ENCODE data around the gene BANF2.

The BANF2 gene

GRCh38 chr20:17673084-17673483 lies 26.7 kb upstream of the BANF2 start:
- Histone ChIP-seq H3K27me3 (ENCODE audit: insufficient read depth, insufficient read length) (no peaks in the 10 kb centered on the region), H3K4me3 (ENCODE audit: insufficient read length, low read depth) (no peak overlapping the region), H3K4me1 (ENCODE audit: insufficient read depth, insufficient read length) (peaks cover 7% of the 10 kb centered on the region), H3K36me3 (ENCODE audit: insufficient read depth, insufficient read length, low read length) (peaks cover 82% of the 10 kb centered on the region), H3K9me3 (ENCODE audit: insufficient read depth, low read length) (no peaks in the 10 kb centered on the region), H3K9ac (ENCODE audit: insufficient read length, low read depth) (no peak overlapping the region)
- DNase-seq (ENCODE audit: low read depth, low spot score) = no peak
- TF ChIP-seq YY1 (IDR thresholded peaks at IDR 0.05; ENCODE audit: insufficient read depth, insufficient read length) (no peak), ZNF274 (IDR thresholded peaks at IDR 0.05; ENCODE audit: low read depth, low read length) (no peak), SUZ12 (IDR thresholded peaks at IDR 0.05; ENCODE audit: extremely low read depth, insufficient read depth, insufficient read length) (no peak)

DNA sequence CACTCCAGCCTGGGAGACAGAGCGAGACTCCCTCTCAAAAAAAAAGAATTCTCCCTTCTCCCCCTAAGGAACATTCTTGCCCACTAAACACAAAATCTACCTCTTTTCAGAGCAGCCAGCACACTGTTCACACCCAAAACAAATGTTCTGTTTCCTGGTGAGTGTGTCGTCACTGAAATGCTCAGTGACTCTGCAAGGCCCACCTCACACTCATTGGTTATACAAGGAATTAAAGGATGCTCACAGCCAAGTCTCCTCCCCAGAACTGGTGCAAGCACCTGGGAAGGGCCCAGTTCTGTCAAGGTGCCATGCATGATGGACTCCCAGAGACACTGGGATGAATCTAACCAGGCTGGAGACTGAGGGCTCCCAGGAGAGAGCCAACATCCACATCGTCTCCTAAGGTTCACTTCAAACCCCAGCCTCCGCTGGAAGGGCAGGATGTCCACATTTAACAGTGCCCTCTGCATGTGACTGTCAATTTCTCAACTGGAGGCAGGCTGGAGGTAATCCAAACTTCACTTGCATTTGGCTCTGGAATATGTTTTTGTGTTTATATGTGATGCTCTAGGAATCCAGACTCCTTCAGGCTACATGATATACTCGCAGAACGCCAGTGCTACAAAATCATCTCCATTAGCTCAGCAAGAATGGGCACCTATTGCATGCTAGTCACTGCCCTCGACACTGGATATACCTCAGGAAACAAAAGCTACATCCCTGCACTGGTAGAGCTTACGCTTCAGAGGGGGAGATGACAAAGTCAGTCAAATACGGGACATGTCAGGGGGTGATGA lies 24.8 kb upstream of the BANF2 start:
- Histone ChIP-seq H3K4me3 (ENCODE audit: insufficient read length, low read depth) (no peak overlapping the region), H3K4me1 (ENCODE audit: insufficient read depth, insufficient read length) (peaks cover 12% of the 10 kb centered on the region), H3K27me3 (ENCODE audit: insufficient read depth, insufficient read length) (no peaks in the 10 kb centered on the region), H3K9ac (ENCODE audit: insufficient read length, low read depth) (no peak overlapping the region), H3K9me3 (ENCODE audit: insufficient read depth, low read length) (no peaks in the 10 kb centered on the region), H3K36me3 (ENCODE audit: insufficient read depth, insufficient read length, low read length) (peaks cover 84% of the 10 kb centered on the region)
- TF ChIP-seq SUZ12 (IDR thresholded peaks at IDR 0.05; ENCODE audit: extremely low read depth, insufficient read depth, insufficient read length) (no peak), ZNF274 (IDR thresholded peaks at IDR 0.05; ENCODE audit: low read depth, low read length) (no peak), YY1 (IDR thresholded peaks at IDR 0.05; ENCODE audit: insufficient read depth, insufficient read length) (no peak)
- no peak for DNase-seq (ENCODE audit: low read depth, low spot score)

GRCh38 chr20:17675519-17676377 lies 24.0 kb upstream of the BANF2 start:
- DNase-seq (ENCODE audit: low read depth, low spot score) = no peak

DNA sequence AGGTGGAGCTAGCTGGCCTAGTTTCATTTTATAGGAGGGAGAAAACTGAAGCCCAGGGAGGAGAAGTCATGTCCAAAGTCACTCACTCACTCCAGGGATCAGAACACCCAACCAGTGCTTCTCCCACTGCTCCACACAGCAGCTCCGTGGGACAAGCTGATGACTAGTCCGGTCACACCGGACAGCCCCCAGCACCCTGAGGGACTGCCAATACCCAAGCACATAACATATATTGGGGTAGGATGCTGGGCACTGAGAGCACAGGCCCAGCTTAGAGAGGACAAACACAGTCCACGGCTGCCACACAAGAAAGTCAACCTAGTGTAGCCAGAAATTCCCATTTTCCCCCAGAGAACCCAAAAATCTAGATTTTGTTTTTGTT lies 23.4 kb upstream of the BANF2 start:
- no peak for TF ChIP-seq ZNF274 (IDR thresholded peaks at IDR 0.05; ENCODE audit: low read depth, low read length)
- TF ChIP-seq YY1 (IDR thresholded peaks at IDR 0.05; ENCODE audit: insufficient read depth, insufficient read length) = no peak
- no peak for TF ChIP-seq SUZ12 (IDR thresholded peaks at IDR 0.05; ENCODE audit: extremely low read depth, insufficient read depth, insufficient read length)
- H3K27me3 ChIP-seq (ENCODE audit: insufficient read depth, insufficient read length) = no peaks in the 10 kb centered on the region
- no peak overlapping the region for H3K4me3 ChIP-seq (ENCODE audit: insufficient read length, low read depth)
- H3K9ac ChIP-seq (ENCODE audit: insufficient read length, low read depth) = no peak overlapping the region
- DNase-seq (ENCODE audit: low read depth, low spot score) = no peak
- H3K9me3 ChIP-seq (ENCODE audit: insufficient read depth, low read length) = no peaks in the 10 kb centered on the region
- peaks cover 82% of the 10 kb centered on the region for H3K36me3 ChIP-seq (ENCODE audit: insufficient read depth, insufficient read length, low read length)
- H3K4me1 ChIP-seq (ENCODE audit: insufficient read depth, insufficient read length) = peaks cover 13% of the 10 kb centered on the region

More at GRCh38 chr20:17675519-17676377, 24.0 kb upstream of the BANF2 start:
- TF ChIP-seq SUZ12 (IDR thresholded peaks at IDR 0.05; ENCODE audit: extremely low read depth, insufficient read depth, insufficient read length) (no peak), ZNF274 (IDR thresholded peaks at IDR 0.05; ENCODE audit: low read depth, low read length) (no peak), YY1 (IDR thresholded peaks at IDR 0.05; ENCODE audit: insufficient read depth, insufficient read length) (no peak)
- Histone ChIP-seq H3K27me3 (ENCODE audit: insufficient read depth, insufficient read length) (no peaks in the 10 kb centered on the region), H3K9ac (ENCODE audit: insufficient read length, low read depth) (no peak overlapping the region), H3K36me3 (ENCODE audit: insufficient read depth, insufficient read length, low read length) (peaks cover 89% of the 10 kb centered on the region), H3K9me3 (ENCODE audit: insufficient read depth, low read length) (no peaks in the 10 kb centered on the region), H3K4me3 (ENCODE audit: insufficient read length, low read depth) (no peak overlapping the region), H3K4me1 (ENCODE audit: insufficient read depth, insufficient read length) (peaks cover 13% of the 10 kb centered on the region)

GRCh38 chr20:17676942-17677341 lies 22.8 kb upstream of the BANF2 start:
- peaks cover 13% of the 10 kb centered on the region for H3K4me1 ChIP-seq (ENCODE audit: insufficient read depth, insufficient read length)
- H3K36me3 ChIP-seq (ENCODE audit: insufficient read depth, insufficient read length, low read length) = peaks cover 77% of the 10 kb centered on the region
- H3K9ac ChIP-seq (ENCODE audit: insufficient read length, low read depth) = no peak overlapping the region
- H3K27me3 ChIP-seq (ENCODE audit: insufficient read depth, insufficient read length) = no peaks in the 10 kb centered on the region
- TF ChIP-seq YY1 (IDR thresholded peaks at IDR 0.05; ENCODE audit: insufficient read depth, insufficient read length) = no peak
- DNase-seq (ENCODE audit: low read depth, low spot score) = no peak
- H3K4me3 ChIP-seq (ENCODE audit: insufficient read length, low read depth) = no peak overlapping the region
- H3K9me3 ChIP-seq (ENCODE audit: insufficient read depth, low read length) = no peaks in the 10 kb centered on the region

DNA sequence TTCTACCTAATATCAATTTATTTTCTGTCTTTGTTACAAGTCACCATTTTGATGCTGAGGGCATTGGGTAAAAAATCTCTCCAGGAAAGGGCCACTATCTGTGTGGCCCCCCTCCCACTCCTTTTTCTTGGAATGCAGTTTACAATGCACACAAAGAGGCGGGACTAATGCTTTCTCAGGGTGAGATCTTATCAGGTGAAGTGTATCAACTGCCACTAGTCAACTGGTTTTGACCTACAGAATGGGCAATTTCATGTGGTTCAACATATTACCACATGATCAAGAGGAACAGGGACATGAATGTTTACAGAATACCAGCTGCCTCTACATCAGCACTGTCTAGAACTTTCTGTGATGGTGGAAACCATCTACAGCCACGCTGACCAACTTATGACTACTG lies 21.5 kb upstream of the BANF2 start:
- Histone ChIP-seq H3K4me3 (ENCODE audit: insufficient read length, low read depth) (no peak overlapping the region), H3K4me1 (ENCODE audit: insufficient read depth, insufficient read length) (peaks cover 15% of the 10 kb centered on the region), H3K9ac (ENCODE audit: insufficient read length, low read depth) (no peak overlapping the region), H3K9me3 (ENCODE audit: insufficient read depth, low read length) (no peaks in the 10 kb centered on the region), H3K36me3 (ENCODE audit: insufficient read depth, insufficient read length, low read length) (peaks cover 65% of the 10 kb centered on the region), H3K27me3 (ENCODE audit: insufficient read depth, insufficient read length) (no peaks in the 10 kb centered on the region)
- TF ChIP-seq YY1 (IDR thresholded peaks at IDR 0.05; ENCODE audit: insufficient read depth, insufficient read length) (no peak), SUZ12 (IDR thresholded peaks at IDR 0.05; ENCODE audit: extremely low read depth, insufficient read depth, insufficient read length) (no peak), ZNF274 (IDR thresholded peaks at IDR 0.05; ENCODE audit: low read depth, low read length) (no peak)
- DNase-seq (ENCODE audit: low read depth, low spot score) = no peak

GRCh38 chr20:17678886-17679285 lies 20.9 kb upstream of the BANF2 start:
- no peak overlapping the region for H3K9ac ChIP-seq (ENCODE audit: insufficient read length, low read depth)
- no peaks in the 10 kb centered on the region for H3K9me3 ChIP-seq (ENCODE audit: insufficient read depth, low read length)
- DNase-seq (ENCODE audit: low read depth, low spot score) = no peak
- H3K27me3 ChIP-seq (ENCODE audit: insufficient read depth, insufficient read length) = no peaks in the 10 kb centered on the region
- peaks cover 61% of the 10 kb centered on the region for H3K36me3 ChIP-seq (ENCODE audit: insufficient read depth, insufficient read length, low read length)
- H3K4me3 ChIP-seq (ENCODE audit: insufficient read length, low read depth) = no peak overlapping the region
- H3K4me1 ChIP-seq (ENCODE audit: insufficient read depth, insufficient read length) = peaks cover 15% of the 10 kb centered on the region
- TF ChIP-seq YY1 (IDR thresholded peaks at IDR 0.05; ENCODE audit: insufficient read depth, insufficient read length) (no peak), ZNF274 (IDR thresholded peaks at IDR 0.05; ENCODE audit: low read depth, low read length) (no peak), SUZ12 (IDR thresholded peaks at IDR 0.05; ENCODE audit: extremely low read depth, insufficient read depth, insufficient read length) (no peak)
